HG03095 (cell line): ENCODE measurements around the gene ERF.
A peak's percentile ranks its signal among the peaks of the same experiment; 100 is the strongest.
"Not testable (repeated sequence)": the region's sequence is repeated elsewhere in the genome, so short reads cannot be mapped to it uniquely, and the experiment has no call there.

Experiments used
- ATAC-seq: cut with Tn5 transposase; IDR thresholded peaks from one replicate; pipeline ENCODE4 v1.9.1; 2021; ENCODE audit warnings: moderate library complexity; ENCODE audit not compliant: unreplicated experiment

Gene ERF

DNA sequence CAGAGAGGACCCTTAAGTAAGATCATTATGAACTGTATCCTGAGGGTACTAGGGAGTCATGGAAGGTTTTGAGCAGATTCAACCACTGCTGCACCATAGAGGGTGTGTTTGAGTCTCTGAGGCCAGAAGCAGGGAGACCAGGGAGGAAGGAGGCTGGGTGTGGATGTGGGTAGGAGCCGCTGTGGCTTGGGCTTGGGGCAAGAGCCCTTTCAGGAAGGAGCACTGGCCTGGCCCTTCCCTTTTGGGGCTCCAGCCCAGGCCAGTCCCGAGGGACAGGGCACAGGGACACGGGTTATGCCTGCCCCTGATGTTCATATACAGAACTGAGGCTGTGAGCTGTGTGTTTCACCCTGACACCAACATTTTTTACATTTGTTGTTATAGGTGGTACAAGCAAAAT lies 21.4 kb upstream of the ERF start:
- no peak for ATAC-seq

DNA sequence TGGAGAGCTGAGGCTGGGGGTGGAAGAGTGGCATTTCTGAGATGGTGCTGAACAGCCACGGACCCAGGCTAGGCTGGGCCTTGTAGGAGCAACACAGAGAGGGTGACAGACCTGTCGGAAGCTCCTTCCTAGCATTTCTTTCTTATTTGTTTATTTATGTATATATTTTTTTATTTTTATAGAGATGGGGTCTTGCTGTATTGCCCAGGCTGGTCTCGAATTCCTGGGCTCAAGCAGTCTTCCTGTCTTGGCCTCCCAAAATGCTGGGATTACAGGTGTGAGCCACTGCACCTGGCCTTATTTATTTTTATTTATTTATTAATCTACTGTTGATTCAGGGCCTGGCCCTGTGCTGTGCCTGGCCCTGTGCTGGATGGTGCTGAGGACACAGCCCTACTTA lies 20.6 kb upstream of the ERF start:
- ATAC-seq, result no peak

- ATAC-seq, result no peak
These were observed 20.2 kb upstream of the ERF start for GRCh38 chr19:42275103-42275502.

- ATAC-seq, result no peak
These were observed 19.2 kb upstream of the ERF start for GRCh38 chr19:42274065-42274682.

DNA sequence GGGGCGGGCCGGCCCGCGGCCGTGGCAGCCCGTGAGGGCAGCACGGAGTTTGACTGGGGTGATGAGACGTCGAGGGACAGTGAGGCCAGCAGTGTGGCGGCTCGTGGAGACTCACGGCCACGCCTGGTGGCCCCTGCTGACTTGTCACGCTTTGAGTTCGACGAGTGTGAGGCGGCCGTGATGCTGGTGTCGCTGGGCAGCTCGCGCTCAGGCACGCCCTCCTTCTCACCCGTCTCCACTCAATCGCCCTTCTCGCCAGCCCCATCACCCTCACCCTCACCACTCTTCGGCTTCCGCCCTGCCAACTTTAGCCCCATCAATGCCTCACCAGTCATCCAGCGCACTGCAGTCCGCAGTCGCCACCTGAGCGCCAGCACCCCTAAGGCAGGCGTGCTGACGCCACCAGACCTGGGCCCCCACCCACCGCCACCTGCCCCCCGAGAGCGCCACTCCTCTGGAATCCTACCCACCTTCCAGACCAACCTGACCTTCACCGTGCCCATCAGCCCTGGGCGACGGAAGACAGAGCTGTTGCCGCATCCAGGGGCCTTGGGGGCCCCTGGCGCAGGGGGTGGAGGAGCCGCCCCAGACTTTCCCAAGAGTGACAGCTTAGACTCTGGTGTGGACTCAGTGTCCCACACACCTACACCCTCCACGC lies 18.6 kb upstream of the ERF start:
- no peak for ATAC-seq

- ATAC-seq, result no peak
These were observed 18.1 kb upstream of the ERF start for GRCh38 chr19:42272989-42273406.

GRCh38 chr19:42272535-42272897 lies 17.6 kb upstream of the ERF start:
- no peak for ATAC-seq

- ATAC-seq, result no peak
These were observed 17.1 kb upstream of the ERF start for GRCh38 chr19:42271861-42272534.

- ATAC-seq, result no peak
These were observed 16.1 kb upstream of the ERF start for GRCh38 chr19:42271045-42271419.

DNA sequence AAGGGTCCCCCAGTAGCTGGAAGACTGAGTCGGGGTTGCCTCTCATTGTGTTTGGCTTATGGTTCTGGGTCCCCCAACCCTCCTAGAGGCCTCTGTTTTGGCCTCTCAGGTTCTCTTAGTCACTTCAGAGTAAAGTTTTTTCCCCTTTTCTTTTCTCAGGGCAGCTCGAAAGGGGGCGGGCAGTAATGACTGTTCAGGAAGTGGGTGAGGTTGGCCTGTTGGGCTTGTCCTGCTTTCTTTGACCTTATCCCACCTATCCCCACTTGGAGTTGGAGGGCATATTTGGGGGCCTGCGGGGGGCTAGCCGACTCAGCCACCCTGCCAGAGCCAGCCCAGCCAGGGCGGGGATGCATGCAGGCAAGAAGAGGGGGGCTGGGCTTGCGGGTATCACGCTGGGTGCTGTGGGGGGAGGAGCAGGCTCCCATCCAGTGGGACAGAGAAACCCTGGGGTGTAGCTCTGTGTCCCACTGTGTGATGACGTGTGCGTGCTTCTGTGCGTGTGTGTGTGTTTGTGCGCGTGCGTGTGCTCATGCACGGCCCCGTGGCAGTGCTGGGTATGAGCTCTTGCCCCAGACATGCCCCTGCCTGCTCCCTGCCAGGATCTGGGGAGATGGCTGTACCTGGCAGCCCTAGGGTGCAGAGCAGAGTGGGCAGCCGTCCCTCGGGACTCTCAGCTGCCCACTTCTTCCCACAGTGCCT lies 15.6 kb upstream of the ERF start:
- ATAC-seq, result no peak

DNA sequence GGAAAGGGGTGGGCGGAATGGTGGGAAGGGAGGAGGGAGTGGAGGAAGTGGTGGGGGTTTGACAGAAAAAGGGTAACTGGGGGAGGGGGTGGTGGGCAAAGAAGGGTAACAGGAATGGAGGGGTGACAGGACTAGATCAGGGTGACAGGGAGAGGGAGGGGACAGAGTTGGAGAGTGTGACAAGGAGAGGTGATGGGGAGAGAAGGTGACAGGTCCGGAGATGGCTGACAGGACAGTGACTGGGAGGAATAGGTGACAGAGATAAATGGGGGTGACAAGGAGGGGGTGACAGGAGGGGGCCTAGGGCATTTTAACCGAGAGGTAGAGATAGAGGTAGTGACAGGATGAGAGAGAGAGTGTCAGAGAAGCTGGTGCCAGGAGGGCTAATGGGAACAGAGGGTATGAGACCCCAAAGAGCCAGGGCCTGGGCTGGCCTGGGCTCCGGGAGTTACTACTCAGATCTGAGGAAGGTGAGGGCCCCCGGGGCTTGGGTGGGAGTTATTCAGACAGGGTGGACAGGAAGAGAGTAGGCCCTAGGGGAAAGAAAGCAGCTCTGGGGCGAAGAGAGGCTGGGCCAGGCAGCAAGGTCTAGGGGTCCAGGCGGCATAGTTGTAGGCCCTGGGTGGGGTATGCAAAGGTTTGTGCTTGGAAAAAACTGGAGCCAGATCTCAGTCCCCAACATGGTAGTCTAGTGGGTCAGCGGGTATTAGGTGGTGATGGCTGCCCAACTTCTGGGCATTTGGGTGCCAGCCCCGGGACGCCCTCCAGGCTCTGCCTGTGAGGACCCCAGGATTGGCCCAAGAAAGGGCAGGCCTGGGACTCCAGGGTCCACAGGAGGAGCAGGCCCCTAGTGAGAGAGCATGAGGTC lies 14.8 kb upstream of the ERF start:
- no peak for ATAC-seq

GRCh38 chr19:42268704-42269477 lies 14.0 kb upstream of the ERF start, which contains the start of gene CIC:
Gene CIC (plus strand): TSS chr19:42269252. CDS start chr19:42271784, 2,532 bp downstream.
- ATAC-seq, result peak; percentile 76

GRCh38 chr19:42268142-42268703 lies 13.3 kb upstream of the ERF start:
- peak; percentile 45 for ATAC-seq

DNA sequence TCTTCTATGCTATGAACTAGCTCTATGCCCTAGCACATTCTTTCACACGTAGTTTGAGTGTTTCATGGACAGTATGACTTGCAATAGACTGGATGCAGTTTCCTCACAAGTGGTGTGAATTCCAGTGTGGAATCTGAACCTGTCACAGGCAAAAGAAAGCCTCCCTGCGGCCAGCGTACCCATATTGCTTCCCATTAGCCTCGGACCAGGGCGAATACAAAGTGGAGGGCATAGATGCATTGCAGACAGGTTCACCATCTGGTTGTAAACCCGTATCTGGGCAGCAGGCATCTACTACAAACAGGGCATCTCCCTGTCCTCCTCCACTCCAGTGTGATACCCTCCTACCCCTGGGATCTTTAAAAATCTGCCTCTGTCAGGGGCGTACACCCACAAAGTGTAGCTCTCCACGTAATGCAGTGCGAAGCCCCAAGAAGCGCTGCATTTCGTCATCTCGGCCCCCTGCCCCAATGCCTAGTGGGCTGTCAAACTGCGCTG lies 12.8 kb upstream of the ERF start:
- ATAC-seq, result no peak

DNA sequence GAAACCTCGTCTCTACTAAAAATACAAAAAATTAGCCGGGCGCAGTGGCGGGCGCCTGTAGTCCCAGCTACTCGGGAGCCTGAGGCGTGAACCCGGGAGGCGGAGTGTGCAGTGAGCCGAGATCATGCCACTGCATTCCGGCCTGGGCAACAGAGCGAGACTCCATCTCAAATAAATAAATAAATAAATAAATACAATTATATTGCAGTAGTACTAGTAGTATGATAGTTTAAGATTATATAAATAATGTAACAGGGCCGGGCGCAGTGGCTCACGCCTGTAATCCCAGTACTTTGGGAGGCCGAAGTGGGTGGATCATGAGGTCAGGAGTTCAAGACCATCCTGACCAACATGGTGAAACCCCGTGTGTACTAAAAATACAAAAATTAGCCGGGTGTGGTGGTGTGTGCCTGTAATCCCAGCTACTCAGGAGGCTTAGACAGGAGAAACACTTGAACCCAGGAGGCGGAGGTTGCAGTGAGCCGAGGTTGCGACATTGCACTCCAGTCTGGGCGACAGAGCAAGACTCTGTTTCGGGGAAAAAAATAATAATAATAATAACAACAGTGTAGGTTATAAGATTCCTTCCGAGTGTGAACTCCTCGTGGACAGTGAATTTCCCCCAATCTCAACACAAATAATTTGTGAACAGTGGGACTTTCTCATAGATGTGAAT lies 12.1 kb upstream of the ERF start:
- not testable (repeated sequence) for ATAC-seq

- not testable (repeated sequence) for ATAC-seq
These were observed 11.2 kb upstream of the ERF start for GRCh38 chr19:42266105-42266504.

DNA sequence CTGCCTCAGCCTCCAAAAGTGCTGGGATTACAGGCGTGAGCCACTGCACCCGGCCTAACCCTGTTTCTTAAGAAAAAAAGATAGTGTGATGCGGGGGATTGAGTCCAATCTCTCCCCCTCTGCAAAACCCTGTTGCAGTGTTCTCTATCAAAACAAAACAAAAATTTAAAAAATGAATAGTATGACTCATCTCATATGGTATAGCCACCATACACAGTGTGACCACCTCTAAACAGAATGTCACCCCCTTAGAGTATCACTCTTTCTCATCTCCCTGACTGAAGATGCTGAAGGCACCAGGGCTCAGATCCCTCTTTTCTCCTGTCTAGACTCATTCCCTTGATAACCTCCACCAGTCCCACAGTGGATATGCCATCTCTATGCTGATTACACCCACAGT lies 6.8 kb upstream of the ERF start:
- no peak for ATAC-seq

DNA sequence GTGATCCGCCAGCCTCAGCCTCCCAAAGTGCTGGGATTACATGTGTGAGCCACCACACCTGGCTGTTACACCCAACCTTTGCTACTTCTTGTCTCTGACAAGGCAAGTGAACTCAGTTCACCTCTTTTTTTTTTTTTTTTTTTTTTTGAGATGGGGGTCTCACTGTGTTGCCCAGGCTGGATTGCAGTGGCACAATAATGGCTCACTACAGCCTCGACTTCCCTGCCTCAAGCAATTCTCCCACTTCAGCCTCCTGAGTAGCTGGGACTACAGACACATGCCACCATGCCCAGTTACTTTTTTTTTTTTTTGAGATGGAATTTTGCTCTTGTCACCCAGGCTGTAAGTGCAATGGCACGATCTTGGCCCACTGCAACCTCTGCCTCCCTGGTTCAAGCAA lies 2.9 kb upstream of the ERF start:
- not testable (repeated sequence) for ATAC-seq
